Astrocyte of the spinal cord (primary cell): Measurements from ENCODE around the gene MVB12B.
"Not testable (repeated sequence)": the region's sequence is repeated elsewhere in the genome, so short reads cannot be mapped to it uniquely, and the experiment has no call there.

Experiments used
- DNase-seq: peaks from one replicate; pipeline ENCODE4 v3.0.0; 2011; ENCODE audit warnings: low read depth, low spot score
- H3K4me3 ChIP-seq: 2 replicates; pipeline ENCODE4 v1.5.1; 2011; ENCODE audit warnings: low read depth, mild to moderate bottlenecking, low read length, moderate library complexity
- in situ Hi-C: cut with HindIII; loops from 2 replicates; pipeline ENCODE4 v1.10.0; 2017; ENCODE audit warnings: low sequenced_read_pairs
- TF ChIP-seq, protein P1 (sequence below): IDR thresholded peaks from 2 replicates; pipeline ENCODE4 v1.5.1; 2012; ENCODE audit warnings: low read depth, mild to moderate bottlenecking, low read length, inconsistent platforms

Gene MVB12B, protein sequence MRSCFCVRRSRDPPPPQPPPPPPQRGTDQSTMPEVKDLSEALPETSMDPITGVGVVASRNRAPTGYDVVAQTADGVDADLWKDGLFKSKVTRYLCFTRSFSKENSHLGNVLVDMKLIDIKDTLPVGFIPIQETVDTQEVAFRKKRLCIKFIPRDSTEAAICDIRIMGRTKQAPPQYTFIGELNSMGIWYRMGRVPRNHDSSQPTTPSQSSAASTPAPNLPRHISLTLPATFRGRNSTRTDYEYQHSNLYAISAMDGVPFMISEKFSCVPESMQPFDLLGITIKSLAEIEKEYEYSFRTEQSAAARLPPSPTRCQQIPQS

DNA sequence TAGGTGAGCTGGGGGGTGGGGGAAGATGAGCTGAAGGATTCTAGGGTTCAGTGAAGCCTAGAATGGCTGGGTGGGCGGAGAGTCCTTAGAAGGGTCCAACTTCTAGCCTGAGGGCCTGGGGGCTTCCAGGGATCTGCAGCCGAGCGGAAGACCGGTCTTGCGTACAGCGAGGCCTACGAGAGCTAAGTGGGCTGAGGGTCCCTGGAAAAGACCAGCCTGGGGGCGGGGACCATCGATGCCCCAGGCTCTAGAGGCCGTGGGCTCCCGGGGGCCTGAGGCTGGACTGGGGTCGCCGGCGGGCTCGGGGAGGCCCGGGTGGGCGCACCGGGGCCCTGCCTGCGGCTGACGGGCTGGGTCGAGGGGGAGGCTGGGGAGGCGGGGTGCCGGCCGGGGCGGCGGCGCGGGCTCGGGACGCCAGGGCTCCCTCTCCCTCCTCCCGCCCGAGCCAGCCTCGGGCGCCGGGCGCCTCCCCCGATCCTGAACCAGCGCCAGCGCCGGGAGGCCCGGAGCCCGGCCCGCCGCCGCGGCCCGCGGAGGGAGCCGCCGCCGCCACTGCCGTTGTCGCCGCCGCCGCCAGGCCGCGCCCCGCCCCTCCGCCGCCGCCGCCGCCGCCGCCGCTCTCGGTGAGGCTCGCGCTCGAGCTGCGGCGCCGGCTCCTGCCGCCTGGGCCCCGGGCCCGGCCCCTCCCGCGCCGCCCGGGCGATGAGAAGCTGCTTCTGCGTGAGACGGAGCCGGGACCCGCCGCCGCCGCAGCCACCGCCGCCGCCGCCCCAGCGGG is at the start of gene MVB12B:
MVB12B (plus strand) TSS at position 602 of the 778 bp plus-strand sequence; CDS start at position 703, 101 bp downstream.
- H3K4me3 ChIP-seq = peak within 1 kb of the TSS; percentile 51
- in situ Hi-C loops = no loop called here
- peak; percentile 23 for DNase-seq
- TF ChIP-seq, protein P1, sequence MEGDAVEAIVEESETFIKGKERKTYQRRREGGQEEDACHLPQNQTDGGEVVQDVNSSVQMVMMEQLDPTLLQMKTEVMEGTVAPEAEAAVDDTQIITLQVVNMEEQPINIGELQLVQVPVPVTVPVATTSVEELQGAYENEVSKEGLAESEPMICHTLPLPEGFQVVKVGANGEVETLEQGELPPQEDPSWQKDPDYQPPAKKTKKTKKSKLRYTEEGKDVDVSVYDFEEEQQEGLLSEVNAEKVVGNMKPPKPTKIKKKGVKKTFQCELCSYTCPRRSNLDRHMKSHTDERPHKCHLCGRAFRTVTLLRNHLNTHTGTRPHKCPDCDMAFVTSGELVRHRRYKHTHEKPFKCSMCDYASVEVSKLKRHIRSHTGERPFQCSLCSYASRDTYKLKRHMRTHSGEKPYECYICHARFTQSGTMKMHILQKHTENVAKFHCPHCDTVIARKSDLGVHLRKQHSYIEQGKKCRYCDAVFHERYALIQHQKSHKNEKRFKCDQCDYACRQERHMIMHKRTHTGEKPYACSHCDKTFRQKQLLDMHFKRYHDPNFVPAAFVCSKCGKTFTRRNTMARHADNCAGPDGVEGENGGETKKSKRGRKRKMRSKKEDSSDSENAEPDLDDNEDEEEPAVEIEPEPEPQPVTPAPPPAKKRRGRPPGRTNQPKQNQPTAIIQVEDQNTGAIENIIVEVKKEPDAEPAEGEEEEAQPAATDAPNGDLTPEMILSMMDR = no peak

- TF ChIP-seq, protein P1 = no peak
- no peak overlapping the region for H3K4me3 ChIP-seq
- in situ Hi-C loops = no loop called here
- DNase-seq = no peak
Measured at GRCh38 chr9:126283799-126284465, 42.7 kb upstream of the MVB12B start.

DNA sequence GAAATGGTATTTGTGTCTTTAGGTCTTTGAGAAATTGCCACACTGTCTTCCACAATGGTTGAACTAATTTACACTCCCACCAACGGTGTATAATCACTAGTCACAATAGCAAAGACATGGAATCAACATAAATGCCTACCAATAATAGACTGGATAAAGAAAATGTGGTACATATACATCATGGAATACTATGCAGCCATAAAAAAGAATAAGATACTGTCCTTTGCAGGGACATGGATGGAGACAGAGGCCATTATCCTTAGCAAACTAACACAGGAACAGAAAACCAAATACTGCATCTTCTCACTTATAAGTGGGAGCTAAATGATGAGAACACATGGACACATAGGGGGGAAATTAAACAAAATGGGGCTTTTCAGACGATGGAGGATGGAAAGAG is 41.0 kb upstream of the MVB12B start:
- DNase-seq, in situ Hi-C loops, H3K4me3 ChIP-seq: not testable (repeated sequence)

- in situ Hi-C loops = no loop called here
- H3K4me3 ChIP-seq = no peak overlapping the region
- TF ChIP-seq, protein P1 = no peak
- DNase-seq = no peak
Measured at GRCh38 chr9:126287166-126287866, 39.3 kb upstream of the MVB12B start.

DNA sequence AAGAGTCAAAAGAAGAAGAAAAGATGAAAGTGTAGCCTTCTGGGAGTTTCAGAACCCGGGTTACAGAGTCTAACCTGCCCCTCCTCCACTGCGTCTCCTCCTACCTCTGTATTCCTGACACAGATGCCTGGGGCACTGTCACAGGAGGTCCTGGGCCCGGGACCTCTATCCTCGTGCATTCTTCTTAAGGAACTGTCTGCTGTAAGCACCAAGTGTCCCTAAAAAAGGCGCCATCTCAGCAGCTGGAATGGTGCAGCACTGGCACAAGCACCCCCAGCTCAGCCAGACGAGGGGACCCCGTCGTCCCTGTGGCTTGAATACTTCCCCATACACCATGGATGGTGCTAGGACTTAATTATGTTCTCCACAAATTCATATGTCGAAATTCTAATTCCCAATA is 35.8 kb upstream of the MVB12B start:
- in situ Hi-C loops = no loop called here
- TF ChIP-seq, protein P1 = no peak
- DNase-seq = no peak
- no peak overlapping the region for H3K4me3 ChIP-seq

DNA sequence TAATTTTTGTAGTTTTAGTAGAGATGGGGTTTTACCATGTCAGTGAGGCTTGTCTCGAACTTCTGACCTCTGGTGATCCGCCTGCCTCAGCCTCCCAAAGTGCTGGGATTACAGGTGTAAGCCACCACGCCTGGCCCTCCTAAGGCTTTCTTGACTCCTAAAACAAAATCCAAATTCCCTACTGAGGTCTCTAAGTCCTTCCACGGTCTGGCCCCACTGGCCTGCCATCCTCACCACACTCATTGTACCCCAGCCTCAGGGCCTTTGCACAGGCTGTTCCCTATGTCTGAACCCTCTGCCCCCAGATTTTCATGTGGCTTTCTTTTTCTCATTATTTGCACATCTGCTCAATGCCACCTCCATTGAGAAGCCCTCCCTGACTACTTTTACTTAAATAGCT is 34.7 kb upstream of the MVB12B start:
- in situ Hi-C loops = no loop called here
- DNase-seq = no peak

More for the DNA sequence above, 34.7 kb upstream of the MVB12B start:
- TF ChIP-seq, protein P1 = no peak
- H3K4me3 ChIP-seq = no peak overlapping the region
